ENCODE measurements around the gene NT5C3B.

Gene NT5C3B

GRCh38 chr17:41803049-41804020, 32.7 kb downstream of the NT5C3B start:
- no peak overlapping the region for H3K4me3 ChIP-seq (ENCODE audit: low read length)
- DNase-seq (ENCODE audit: low read depth), result no peak
- no peak for TF ChIP-seq CTCF (conservative IDR thresholded peaks at IDR 0.05; ENCODE audit: low read length)

- peak; percentile 96 for TF ChIP-seq CTCF (conservative IDR thresholded peaks at IDR 0.05; ENCODE audit: low read length)
- peak overlapping the region; percentile 5; the same call in 1 of the 2 replicates for H3K4me3 ChIP-seq (ENCODE audit: low read length)
- peak; percentile 61 for DNase-seq (ENCODE audit: low read depth)
Observed at GRCh38 chr17:41801374-41802271, 34.4 kb downstream of the NT5C3B start.

DNA sequence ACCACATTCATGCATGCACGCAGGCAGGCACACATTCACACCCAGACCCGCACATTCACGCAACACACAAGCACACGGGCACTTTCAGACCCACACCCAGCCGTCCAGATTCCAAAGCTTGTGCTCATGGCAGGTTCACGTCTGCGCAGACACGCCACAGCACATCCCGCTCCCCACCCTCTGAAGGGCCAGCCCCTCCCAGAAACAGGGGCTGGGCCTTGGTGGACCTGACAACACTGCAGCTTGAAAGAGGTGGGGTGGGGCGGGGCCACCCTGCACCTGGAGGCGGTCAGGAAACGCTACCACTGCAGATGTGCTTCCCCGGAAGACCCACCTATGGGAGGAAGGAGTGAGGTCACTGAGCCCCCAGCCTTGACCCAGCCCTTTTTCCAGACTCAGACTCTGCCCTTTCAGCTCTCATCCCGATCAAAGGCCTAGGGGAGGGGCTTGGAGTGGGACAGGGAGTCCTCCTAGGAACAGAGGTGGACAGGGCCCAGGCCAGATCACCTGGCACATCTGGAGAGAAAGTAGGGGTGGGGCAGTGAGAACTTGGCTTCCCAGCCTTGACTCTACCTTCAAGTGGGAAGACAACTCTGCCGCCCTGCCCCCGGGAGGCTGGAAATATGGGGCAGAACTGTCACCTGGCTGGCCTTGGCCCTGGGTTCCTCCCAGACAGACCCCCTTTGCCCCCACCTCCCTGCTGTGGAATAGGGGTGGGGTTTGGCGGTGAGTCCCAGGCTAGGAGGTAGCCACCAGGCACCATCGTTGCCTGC, 35.2 kb downstream of the NT5C3B start:
- H3K4me3 ChIP-seq (ENCODE audit: low read length), result no peak overlapping the region
- no peak for TF ChIP-seq CTCF (conservative IDR thresholded peaks at IDR 0.05; ENCODE audit: low read length)
- peak; percentile 65 for DNase-seq (ENCODE audit: low read depth)

DNA sequence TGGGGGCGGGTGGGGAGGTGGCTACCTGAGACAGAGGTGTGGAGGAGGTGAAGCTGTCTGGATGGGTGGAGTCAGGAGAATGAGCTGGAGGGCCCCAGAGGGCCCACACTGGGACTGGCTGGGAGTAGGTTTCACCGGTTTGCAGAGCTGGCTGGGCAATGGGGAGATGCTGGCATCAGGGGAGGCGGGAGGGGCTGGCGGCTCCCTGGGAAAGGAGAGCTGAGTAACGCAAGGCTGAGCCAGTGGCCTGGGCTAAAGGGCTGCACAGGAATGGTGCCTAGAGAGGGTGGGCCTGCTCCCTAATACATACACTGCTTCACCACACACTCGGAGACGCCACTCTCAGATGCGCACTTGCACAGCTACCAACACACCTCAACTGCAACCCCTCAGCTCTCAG, 36.7 kb downstream of the NT5C3B start:
- no peak for TF ChIP-seq CTCF (conservative IDR thresholded peaks at IDR 0.05; ENCODE audit: low read length)
- DNase-seq (ENCODE audit: low read depth), result no peak
- H3K4me3 ChIP-seq (ENCODE audit: low read length), result no peak overlapping the region

GRCh38 chr17:41797377-41797776, 38.7 kb downstream of the NT5C3B start:
- no peak for TF ChIP-seq CTCF (conservative IDR thresholded peaks at IDR 0.05; ENCODE audit: low read length)
- H3K4me3 ChIP-seq (ENCODE audit: low read length), result no peak overlapping the region
- DNase-seq (ENCODE audit: low read depth), result no peak

GRCh38 chr17:41796121-41796895, 39.7 kb downstream of the NT5C3B start:
- no peak for DNase-seq (ENCODE audit: low read depth)
- no peak for TF ChIP-seq CTCF (conservative IDR thresholded peaks at IDR 0.05; ENCODE audit: low read length)
- H3K4me3 ChIP-seq (ENCODE audit: low read length), result no peak overlapping the region

Measured in AG10803 (cell line).